Fibroblast of peridontal ligament (primary cell): ENCODE measurements around the gene SORL1.
"Not testable (repeated sequence)": the region's sequence is repeated elsewhere in the genome, so short reads cannot be mapped to it uniquely, and the experiment has no call there.

Experiments used
- DNase-seq: peaks from one replicate; pipeline ENCODE4 v3.0.0-alpha.2; 2010; ENCODE audit errors: extremely low read depth

The SORL1 gene

GRCh38 chr11:121478226-121478894 lies 26.2 kb downstream of the SORL1 start:
- no peak for DNase-seq

GRCh38 chr11:121478895-121479697 lies 27.0 kb downstream of the SORL1 start:
- no peak for DNase-seq

GRCh38 chr11:121479698-121480238 lies 27.7 kb downstream of the SORL1 start:
- no peak for DNase-seq

- not testable (repeated sequence) for DNase-seq
Measured at GRCh38 chr11:121481484-121482230, 29.5 kb downstream of the SORL1 start.

- no peak for DNase-seq
Measured at GRCh38 chr11:121482231-121483129, 30.4 kb downstream of the SORL1 start.

GRCh38 chr11:121483805-121484480 lies 31.8 kb downstream of the SORL1 start:
- DNase-seq = no peak

GRCh38 chr11:121485216-121485615 lies 33.1 kb downstream of the SORL1 start:
- no peak for DNase-seq

- no peak for DNase-seq
Measured at GRCh38 chr11:121486054-121486453, 33.9 kb downstream of the SORL1 start.

GRCh38 chr11:121487191-121487590 lies 35.1 kb downstream of the SORL1 start:
- DNase-seq = no peak

GRCh38 chr11:121488170-121488569 lies 36.1 kb downstream of the SORL1 start:
- no peak for DNase-seq

- no peak for DNase-seq
Measured at GRCh38 chr11:121488641-121489040, 36.5 kb downstream of the SORL1 start.

GRCh38 chr11:121489823-121490222 lies 37.7 kb downstream of the SORL1 start:
- DNase-seq = no peak

GRCh38 chr11:121494355-121495099 lies 42.4 kb downstream of the SORL1 start:
- DNase-seq = no peak

GRCh38 chr11:121497176-121497998 lies 45.3 kb downstream of the SORL1 start:
- no peak for DNase-seq

- no peak for DNase-seq
Measured at GRCh38 chr11:121499405-121499804, 47.3 kb downstream of the SORL1 start.

- DNase-seq = no peak
Measured at GRCh38 chr11:121500275-121500674, 48.2 kb downstream of the SORL1 start.

- DNase-seq = no peak
Measured at GRCh38 chr11:121500717-121501116, 48.6 kb downstream of the SORL1 start.

GRCh38 chr11:121503051-121503450 lies 50.9 kb downstream of the SORL1 start:
- DNase-seq = no peak

GRCh38 chr11:121506237-121506636 lies 54.1 kb downstream of the SORL1 start:
- DNase-seq = not testable (repeated sequence)
